ENCODE measurements around the gene UNC50.

UNC50 gene

DNA sequence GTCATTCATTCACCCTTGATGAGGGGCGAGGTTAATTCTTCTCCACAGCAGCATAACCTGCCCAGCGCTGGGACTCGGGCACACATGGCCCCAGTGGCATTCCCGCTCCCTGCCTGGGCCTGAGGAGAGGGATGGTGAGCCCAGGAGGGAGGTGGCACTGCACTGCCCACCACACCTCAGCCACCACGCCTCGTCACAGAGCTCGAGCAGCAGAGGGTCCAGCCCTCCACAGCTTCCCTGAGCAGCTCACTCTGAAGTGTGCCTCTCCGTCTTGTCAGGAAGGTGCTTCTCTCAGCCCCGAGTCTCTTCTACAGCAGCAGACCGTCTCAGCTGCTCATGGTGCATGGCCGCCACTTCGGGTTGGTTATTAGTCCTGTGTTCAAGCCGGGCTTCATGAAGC, 35.0 kb upstream of the UNC50 start:
- H2AFZ ChIP-seq (ENCODE audit: low read length), result no peak overlapping the region
- no peaks in the 10 kb centered on the region for H3K4me1 ChIP-seq (ENCODE audit: insufficient read depth, low read length, severe bottlenecking)
- H3K27me3 ChIP-seq (ENCODE audit: insufficient read depth, low read length), result no peaks in the 10 kb centered on the region
- no peaks in the 10 kb centered on the region for H3K9me2 ChIP-seq (ENCODE audit: low read depth, low read length)
- H3K4me3 ChIP-seq (ENCODE audit: low read depth, low read length, poor library complexity, severe bottlenecking), result no peak overlapping the region
- H3K79me2 ChIP-seq (ENCODE audit: insufficient read depth, low read length), result no peaks in the 10 kb centered on the region
- no peaks in the 10 kb centered on the region for H3K36me3 ChIP-seq (ENCODE audit: insufficient read depth, low read length)
- H3K9ac ChIP-seq (ENCODE audit: low read length), result no peak overlapping the region
- H4K20me1 ChIP-seq (ENCODE audit: insufficient read depth, low read length), result no peaks in the 10 kb centered on the region
- no peak overlapping the region for H3K4me2 ChIP-seq (ENCODE audit: low read length)
- TF ChIP-seq, protein P1, sequence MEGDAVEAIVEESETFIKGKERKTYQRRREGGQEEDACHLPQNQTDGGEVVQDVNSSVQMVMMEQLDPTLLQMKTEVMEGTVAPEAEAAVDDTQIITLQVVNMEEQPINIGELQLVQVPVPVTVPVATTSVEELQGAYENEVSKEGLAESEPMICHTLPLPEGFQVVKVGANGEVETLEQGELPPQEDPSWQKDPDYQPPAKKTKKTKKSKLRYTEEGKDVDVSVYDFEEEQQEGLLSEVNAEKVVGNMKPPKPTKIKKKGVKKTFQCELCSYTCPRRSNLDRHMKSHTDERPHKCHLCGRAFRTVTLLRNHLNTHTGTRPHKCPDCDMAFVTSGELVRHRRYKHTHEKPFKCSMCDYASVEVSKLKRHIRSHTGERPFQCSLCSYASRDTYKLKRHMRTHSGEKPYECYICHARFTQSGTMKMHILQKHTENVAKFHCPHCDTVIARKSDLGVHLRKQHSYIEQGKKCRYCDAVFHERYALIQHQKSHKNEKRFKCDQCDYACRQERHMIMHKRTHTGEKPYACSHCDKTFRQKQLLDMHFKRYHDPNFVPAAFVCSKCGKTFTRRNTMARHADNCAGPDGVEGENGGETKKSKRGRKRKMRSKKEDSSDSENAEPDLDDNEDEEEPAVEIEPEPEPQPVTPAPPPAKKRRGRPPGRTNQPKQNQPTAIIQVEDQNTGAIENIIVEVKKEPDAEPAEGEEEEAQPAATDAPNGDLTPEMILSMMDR (IDR thresholded peaks at IDR 0.05; ENCODE audit: low read length), result no peak
- no peak for TF ChIP-seq EZH2 (IDR thresholded peaks at IDR 0.05; ENCODE audit: borderline replicate concordance, low read length)
- no peak overlapping the region for H3K27ac ChIP-seq (ENCODE audit: low read depth, low read length, poor library complexity, severe bottlenecking)
- H3K9me3 ChIP-seq (ENCODE audit: low read length), result no peaks in the 10 kb centered on the region
- no peaks in the 10 kb centered on the region for H3F3A ChIP-seq (ENCODE audit: insufficient read depth, low read length)

DNA sequence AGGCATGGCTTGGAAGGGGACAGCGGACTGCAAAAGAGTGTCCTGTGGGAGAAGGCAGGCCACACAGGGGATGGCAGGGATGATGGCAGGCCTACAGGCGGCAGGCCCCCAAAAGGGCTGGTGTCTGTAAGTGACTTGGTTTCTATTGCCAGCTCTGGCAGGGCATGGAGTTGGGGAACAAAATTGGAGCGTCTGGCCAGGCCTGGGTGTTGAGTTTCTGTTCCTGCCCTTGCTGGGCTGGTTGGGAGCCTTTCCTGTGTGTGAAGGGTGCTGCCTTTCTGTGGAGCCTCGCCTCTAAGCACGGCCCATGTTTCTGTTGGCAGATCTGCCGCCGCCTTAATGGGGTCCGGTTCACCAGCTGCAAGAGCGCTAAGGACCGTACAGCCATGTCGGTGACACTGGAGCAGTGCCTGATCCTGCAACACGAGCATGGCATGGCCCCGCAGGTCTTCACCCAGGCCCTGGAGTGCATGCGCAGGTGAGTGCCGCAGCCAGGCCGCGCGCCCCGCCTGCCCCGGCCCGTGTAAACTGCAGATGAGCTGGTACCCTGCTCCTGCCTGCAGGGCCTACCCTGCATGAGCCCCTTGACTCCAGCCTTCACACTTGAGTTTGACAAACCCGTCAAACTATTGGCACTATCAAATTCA, 31.6 kb upstream of the UNC50 start:
- no peak overlapping the region for H3K27ac ChIP-seq (ENCODE audit: low read depth, low read length, poor library complexity, severe bottlenecking)
- no peaks in the 10 kb centered on the region for H3K27me3 ChIP-seq (ENCODE audit: insufficient read depth, low read length)
- H2AFZ ChIP-seq (ENCODE audit: low read length), result no peak overlapping the region
- H3K36me3 ChIP-seq (ENCODE audit: insufficient read depth, low read length), result no peaks in the 10 kb centered on the region
- H3K4me1 ChIP-seq (ENCODE audit: insufficient read depth, low read length, severe bottlenecking), result peaks cover 6% of the 10 kb centered on the region
- no peaks in the 10 kb centered on the region for H4K20me1 ChIP-seq (ENCODE audit: insufficient read depth, low read length)
- no peaks in the 10 kb centered on the region for H3K9me2 ChIP-seq (ENCODE audit: low read depth, low read length)
- H3K4me3 ChIP-seq (ENCODE audit: low read depth, low read length, poor library complexity, severe bottlenecking), result no peak overlapping the region
- H3K9me3 ChIP-seq (ENCODE audit: low read length), result no peaks in the 10 kb centered on the region
- no peak overlapping the region for H3K4me2 ChIP-seq (ENCODE audit: low read length)
- TF ChIP-seq, protein P1 (IDR thresholded peaks at IDR 0.05; ENCODE audit: low read length), result no peak
- TF ChIP-seq EZH2 (IDR thresholded peaks at IDR 0.05; ENCODE audit: borderline replicate concordance, low read length), result no peak
- H3K79me2 ChIP-seq (ENCODE audit: insufficient read depth, low read length), result no peaks in the 10 kb centered on the region
- no peaks in the 10 kb centered on the region for H3F3A ChIP-seq (ENCODE audit: insufficient read depth, low read length)
- H3K9ac ChIP-seq (ENCODE audit: low read length), result no peak overlapping the region

DNA sequence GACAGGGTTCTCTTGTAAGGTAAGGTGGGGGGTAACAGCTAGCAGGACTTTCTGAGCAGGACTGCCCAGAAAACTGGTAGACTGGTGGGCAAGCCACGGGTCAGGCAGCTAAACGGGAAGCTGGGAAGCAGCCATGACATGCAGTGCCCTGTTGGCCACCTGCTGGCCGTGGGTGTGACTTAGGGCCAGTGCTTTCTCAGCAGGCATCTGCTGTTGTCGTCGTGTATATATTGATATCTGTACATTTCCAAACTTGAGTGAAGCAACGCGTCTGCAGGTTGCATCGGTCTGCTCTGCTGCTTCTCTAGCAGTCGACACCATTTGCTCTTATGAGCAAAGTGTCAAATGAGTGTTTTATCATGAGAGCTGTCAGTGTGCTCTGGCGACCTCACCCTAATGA, 31.1 kb upstream of the UNC50 start:
- no peak overlapping the region for H3K4me3 ChIP-seq (ENCODE audit: low read depth, low read length, poor library complexity, severe bottlenecking)
- no peaks in the 10 kb centered on the region for H3F3A ChIP-seq (ENCODE audit: insufficient read depth, low read length)
- no peak overlapping the region for H3K27ac ChIP-seq (ENCODE audit: low read depth, low read length, poor library complexity, severe bottlenecking)
- no peak overlapping the region for H2AFZ ChIP-seq (ENCODE audit: low read length)
- H3K4me2 ChIP-seq (ENCODE audit: low read length), result no peak overlapping the region
- H3K9me3 ChIP-seq (ENCODE audit: low read length), result no peaks in the 10 kb centered on the region
- no peaks in the 10 kb centered on the region for H3K79me2 ChIP-seq (ENCODE audit: insufficient read depth, low read length)
- no peaks in the 10 kb centered on the region for H3K27me3 ChIP-seq (ENCODE audit: insufficient read depth, low read length)
- H3K4me1 ChIP-seq (ENCODE audit: insufficient read depth, low read length, severe bottlenecking), result peaks cover 6% of the 10 kb centered on the region
- H3K9me2 ChIP-seq (ENCODE audit: low read depth, low read length), result no peaks in the 10 kb centered on the region
- TF ChIP-seq, protein P1 (IDR thresholded peaks at IDR 0.05; ENCODE audit: low read length), result no peak
- TF ChIP-seq EZH2 (IDR thresholded peaks at IDR 0.05; ENCODE audit: borderline replicate concordance, low read length), result no peak
- H4K20me1 ChIP-seq (ENCODE audit: insufficient read depth, low read length), result no peaks in the 10 kb centered on the region
- no peaks in the 10 kb centered on the region for H3K36me3 ChIP-seq (ENCODE audit: insufficient read depth, low read length)
- H3K9ac ChIP-seq (ENCODE audit: low read length), result no peak overlapping the region
